Loucy (cell line): ENCODE results near the gene STPG3.

ENCODE experiments used
- CTCF ChIP-seq: fragments of 200-600 bp; sonication (generic); conservative IDR thresholded peaks from 2 replicates; pipeline ENCODE4 v1.5.1; 2014; ENCODE audit warnings: mild to moderate bottlenecking, antibody characterized with exemption, low read length
- EZH2phosphoT487 ChIP-seq: fragments of 200-600 bp; IDR thresholded peaks from 2 replicates; pipeline ENCODE4 v1.6.1; 2018; ENCODE audit warnings: antibody characterized with exemption, mild to moderate bottlenecking, moderate library complexity, borderline replicate concordance

- TF ChIP-seq CTCF, result no peak
- no peak for TF ChIP-seq EZH2phosphoT487
Observed at GRCh38 chr9:137245450-137246421, 5.3 kb upstream of the STPG3 start.
